Measurements from ENCODE around the gene MTF1. TPM values are rescaled to one million over a fixed set of nuclear protein-coding genes. Genes with fewer than 3 reads are reported as not detected.
A peak's percentile ranks its signal among the peaks of the same experiment; 100 is the strongest.

MTF1 gene
- total and polyA plus RNA-seq, 2 experiments from 2014 or later, result 2.1 to 14.4 TPM

DNA sequence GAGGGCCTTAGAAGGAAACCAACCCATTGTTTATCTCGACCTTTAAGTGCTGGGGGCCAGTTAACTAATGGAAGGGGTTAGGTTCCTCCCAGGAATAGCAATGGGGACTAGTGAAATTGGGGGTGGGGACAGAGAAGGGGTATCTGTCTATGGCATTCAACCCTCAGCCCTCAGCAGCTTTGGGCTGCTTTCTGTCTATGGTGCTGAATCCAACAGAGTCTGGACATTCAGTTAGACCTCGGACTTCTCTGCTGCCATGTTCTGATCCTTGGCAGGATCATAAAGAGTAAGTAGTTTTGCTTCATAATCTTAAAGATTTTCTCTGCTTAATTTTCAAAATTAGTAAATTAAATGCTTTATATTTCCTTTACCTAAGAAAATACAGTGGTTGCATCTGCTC, 91.9 kb downstream of the MTF1 start:
- H3K4me3 ChIP-seq, result no peak overlapping the region
- no peak overlapping the region for H3K27ac ChIP-seq
- in situ Hi-C loops (cut with MboI), result no loop called here
- no peak overlapping the region for H3K9ac ChIP-seq
- H3F3A ChIP-seq (ENCODE audit: insufficient read depth), result no peaks in the 10 kb centered on the region
- H3K4me1 ChIP-seq (ENCODE audit: insufficient read depth), result no peaks in the 10 kb centered on the region
- DNase-seq, result no peak
- H4K20me1 ChIP-seq (ENCODE audit: insufficient read depth), result no peaks in the 10 kb centered on the region
- TF ChIP-seq EZH2phosphoT487 (IDR thresholded peaks at IDR 0.05; ENCODE audit: insufficient read depth, low read depth) (no peak), EZH2 (IDR thresholded peaks at IDR 0.05; ENCODE audit: insufficient read depth, poor library complexity, severe bottlenecking) (no peak)
- 12 to 13% methylated on average over 2 of the region's 2 CpGs for WGBS, 2 experiments (ENCODE audit: low coverage in 1 of 2, low lambda C conversion rate in 2 of 2, missing lambda C conversion rate in 2 of 2)
- H3K9me3 ChIP-seq (ENCODE audit: low read depth), result no peaks in the 10 kb centered on the region
- peaks cover 50% of the 10 kb centered on the region for H3K27me3 ChIP-seq (replicated peaks; ENCODE audit: insufficient read depth)
- no peaks in the 10 kb centered on the region for H3K9me2 ChIP-seq (ENCODE audit: insufficient read depth)
- no peak overlapping the region for H3K4me2 ChIP-seq (ENCODE audit: unreplicated experiment)
- H3K79me2 ChIP-seq (ENCODE audit: insufficient read depth), result no peaks in the 10 kb centered on the region
- H3K36me3 ChIP-seq (ENCODE audit: low read depth), result no peaks in the 10 kb centered on the region
- H2AFZ ChIP-seq, result no peak overlapping the region

- no peak overlapping the region for H3K27ac ChIP-seq
- H3K4me3 ChIP-seq, result no peak overlapping the region
- H3K9ac ChIP-seq, result no peak overlapping the region
- no peak for TF ChIP-seq EZH2 (IDR thresholded peaks at IDR 0.05; ENCODE audit: insufficient read depth, poor library complexity, severe bottlenecking)
- TF ChIP-seq EZH2phosphoT487 (IDR thresholded peaks at IDR 0.05; ENCODE audit: insufficient read depth, low read depth), result no peak
- H3K9me3 ChIP-seq (ENCODE audit: low read depth), result no peaks in the 10 kb centered on the region
- H3K9me2 ChIP-seq (ENCODE audit: insufficient read depth), result no peaks in the 10 kb centered on the region
- peaks cover 50% of the 10 kb centered on the region for H3K27me3 ChIP-seq (replicated peaks; ENCODE audit: insufficient read depth)
- 1 to 3% methylated on average over 27 of the region's 27 CpGs for WGBS, 2 experiments (ENCODE audit: low coverage in 1 of 2, low lambda C conversion rate in 2 of 2, missing lambda C conversion rate in 2 of 2)
- H2AFZ ChIP-seq, result no peak overlapping the region
- no peaks in the 10 kb centered on the region for H3K4me1 ChIP-seq (ENCODE audit: insufficient read depth)
- H3F3A ChIP-seq (ENCODE audit: insufficient read depth), result no peaks in the 10 kb centered on the region
- H3K4me2 ChIP-seq (ENCODE audit: unreplicated experiment), result no peak overlapping the region
- in situ Hi-C loops (cut with MboI), result no loop called here
- H3K36me3 ChIP-seq (ENCODE audit: low read depth), result no peaks in the 10 kb centered on the region
- H4K20me1 ChIP-seq (ENCODE audit: insufficient read depth), result no peaks in the 10 kb centered on the region
- peak; percentile 8 for DNase-seq
- H3K79me2 ChIP-seq (ENCODE audit: insufficient read depth), result no peaks in the 10 kb centered on the region
Measured at GRCh38 chr1:37765916-37766664, 93.3 kb downstream of the MTF1 start.

DNA sequence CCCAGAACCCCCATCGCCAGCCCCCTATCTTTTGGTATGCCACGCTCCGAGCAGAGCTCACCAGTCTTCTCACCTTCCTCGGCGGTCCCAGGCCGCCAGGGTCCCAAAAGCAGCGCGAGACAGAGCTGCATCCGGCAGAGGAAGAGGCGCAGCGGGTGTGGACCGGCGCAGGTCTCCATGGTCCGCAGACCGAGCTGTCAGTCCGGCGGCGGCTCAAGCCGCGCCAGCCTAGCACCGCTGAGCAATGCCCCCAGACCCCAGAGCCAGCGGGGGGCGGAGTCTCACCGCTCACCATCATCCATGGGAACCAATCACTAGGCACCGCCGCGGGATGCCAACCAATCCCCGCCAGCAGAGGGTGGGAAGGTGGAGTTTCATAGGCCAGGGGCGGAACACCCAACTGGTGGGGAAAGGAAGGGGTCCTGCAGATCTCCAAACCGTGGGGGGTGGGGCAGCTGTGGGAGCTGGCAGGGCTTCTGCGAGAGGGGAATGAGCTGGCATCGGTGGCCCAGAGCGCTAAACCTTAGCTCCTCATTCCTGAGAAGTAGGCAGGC, 94.4 kb downstream of the MTF1 start, which contains the start of gene EPHA10:
Gene EPHA10 (minus strand): TSS at position 233 of the 554 bp plus-strand sequence. CDS start 54 bp downstream, at position 179.
- DNase-seq, result no peak
- Histone ChIP-seq H3K9me2 (ENCODE audit: insufficient read depth) (no peaks in the 10 kb centered on the region), H4K20me1 (ENCODE audit: insufficient read depth) (no peaks in the 10 kb centered on the region), H3K36me3 (ENCODE audit: low read depth) (no peaks in the 10 kb centered on the region), H3F3A (ENCODE audit: insufficient read depth) (no peaks in the 10 kb centered on the region), H3K4me2 (ENCODE audit: unreplicated experiment) (no peak within 1 kb of the TSS), H3K4me3 (no peak within 1 kb of the TSS), H2AFZ (no peak within 1 kb of the TSS), H3K4me1 (ENCODE audit: insufficient read depth) (no peaks in the 10 kb centered on the region), H3K27me3 (replicated peaks; ENCODE audit: insufficient read depth) (peaks cover 46% of the 10 kb centered on the region), H3K9ac (no peak within 1 kb of the TSS), H3K27ac (no peak within 1 kb of the TSS), H3K9me3 (ENCODE audit: low read depth) (no peaks in the 10 kb centered on the region), H3K79me2 (ENCODE audit: insufficient read depth) (no peaks in the 10 kb centered on the region)
- in situ Hi-C loops (cut with MboI), result no loop called here
- TF ChIP-seq EZH2phosphoT487 (IDR thresholded peaks at IDR 0.05; ENCODE audit: insufficient read depth, low read depth) (no peak), EZH2 (IDR thresholded peaks at IDR 0.05; ENCODE audit: insufficient read depth, poor library complexity, severe bottlenecking) (no peak)
- 7 to 9% methylated on average over 29 to 33 of the region's 33 CpGs for WGBS, 2 experiments (ENCODE audit: low coverage in 1 of 2, low lambda C conversion rate in 2 of 2, missing lambda C conversion rate in 2 of 2)

GRCh38 chr1:37764414-37764825, 95.0 kb downstream of the MTF1 start:
- Histone ChIP-seq H3K36me3 (ENCODE audit: low read depth) (no peaks in the 10 kb centered on the region), H2AFZ (no peak overlapping the region), H3K4me2 (ENCODE audit: unreplicated experiment) (no peak overlapping the region), H4K20me1 (ENCODE audit: insufficient read depth) (no peaks in the 10 kb centered on the region), H3K27ac (no peak overlapping the region), H3K4me1 (ENCODE audit: insufficient read depth) (no peaks in the 10 kb centered on the region), H3K9me2 (ENCODE audit: insufficient read depth) (no peaks in the 10 kb centered on the region), H3F3A (ENCODE audit: insufficient read depth) (no peaks in the 10 kb centered on the region), H3K9ac (no peak overlapping the region), H3K79me2 (ENCODE audit: insufficient read depth) (no peaks in the 10 kb centered on the region), H3K27me3 (replicated peaks; ENCODE audit: insufficient read depth) (peaks cover 48% of the 10 kb centered on the region), H3K9me3 (ENCODE audit: low read depth) (no peaks in the 10 kb centered on the region), H3K4me3 (no peak overlapping the region)
- peak; percentile 65 for DNase-seq
- TF ChIP-seq EZH2phosphoT487 (IDR thresholded peaks at IDR 0.05; ENCODE audit: insufficient read depth, low read depth) (no peak), EZH2 (IDR thresholded peaks at IDR 0.05; ENCODE audit: insufficient read depth, poor library complexity, severe bottlenecking) (no peak)
- in situ Hi-C loops (cut with MboI), result no loop called here
- 13 to 14% methylated on average over 25 to 29 of the region's 29 CpGs for WGBS, 2 experiments (ENCODE audit: low coverage in 1 of 2, low lambda C conversion rate in 2 of 2, missing lambda C conversion rate in 2 of 2)

Measured in GM23248 (cell line).